Tibial artery (tissue), 4 donors: ENCODE results near the gene GRM5.

ENCODE experiments used
- DNase-seq, 2 donors: peaks; one replicate each; pipeline ENCODE4 v3.0.0-alpha.2; 2019
- H3K27ac ChIP-seq, 2 donors: fragments of 200-600 bp; sonication (generic) in 1 of 2; 1 replicate in 1 of 2; 2 replicates in 1 of 2; pipeline ENCODE4 v1.5.1; 2018 to 2019; ENCODE audit warnings: mild to moderate bottlenecking in 1 of 2
- H3K27me3 ChIP-seq, 2 donors: fragments of 200-600 bp; sonication (generic) in 1 of 2; one replicate each; pipeline versions ENCODE4 v1.5.1 to v1.6.0; 2016 to 2019
- H3K36me3 ChIP-seq, 3 donors: fragments of 200-600 bp; sonication (generic) in 2 of 3; one replicate each; pipeline ENCODE4 v1.5.1; 2016 to 2019; ENCODE audit warnings: mild to moderate bottlenecking in 2 of 3
- H3K4me1 ChIP-seq, 4 donors: fragments of 200-600 bp; sonication (generic) in 2 of 4; 1 replicate in 3 of 4; 2 replicates in 1 of 4; pipeline ENCODE4 v1.5.1; 2016 to 2019
- H3K4me3 ChIP-seq, 2 donors: fragments of 200-600 bp; sonication (generic) in 1 of 2; 1 replicate in 1 of 2; 2 replicates in 1 of 2; pipeline ENCODE4 v1.5.1; 2018 to 2019; ENCODE audit warnings: mild to moderate bottlenecking in 2 of 2
- H3K9me3 ChIP-seq, 3 donors: fragments of 200-600 bp; sonication (generic) in 1 of 3; one replicate each; pipeline ENCODE4 v1.5.1; 2016 to 2019
- intact Hi-C: fragments of 100-400 bp; cut with DNase I; formaldehyde crosslinking; loops from one replicate; pipeline ENCODE4 v1.15.0; 2023; ENCODE audit warnings: low total_unique reads
- TF ChIP-seq, protein P1 (sequence below), 2 experiments: fragments of 200-600 bp in 1 of 2; fragments of 450-650 bp in 1 of 2; IDR thresholded peaks; one replicate each; pipeline ENCODE4 v1.5.1; 2017 to 2019; ENCODE audit warnings: antibody characterized with exemption in 2 of 2, mild to moderate bottlenecking in 1 of 2, moderate library complexity in 1 of 2

Gene GRM5

DNA sequence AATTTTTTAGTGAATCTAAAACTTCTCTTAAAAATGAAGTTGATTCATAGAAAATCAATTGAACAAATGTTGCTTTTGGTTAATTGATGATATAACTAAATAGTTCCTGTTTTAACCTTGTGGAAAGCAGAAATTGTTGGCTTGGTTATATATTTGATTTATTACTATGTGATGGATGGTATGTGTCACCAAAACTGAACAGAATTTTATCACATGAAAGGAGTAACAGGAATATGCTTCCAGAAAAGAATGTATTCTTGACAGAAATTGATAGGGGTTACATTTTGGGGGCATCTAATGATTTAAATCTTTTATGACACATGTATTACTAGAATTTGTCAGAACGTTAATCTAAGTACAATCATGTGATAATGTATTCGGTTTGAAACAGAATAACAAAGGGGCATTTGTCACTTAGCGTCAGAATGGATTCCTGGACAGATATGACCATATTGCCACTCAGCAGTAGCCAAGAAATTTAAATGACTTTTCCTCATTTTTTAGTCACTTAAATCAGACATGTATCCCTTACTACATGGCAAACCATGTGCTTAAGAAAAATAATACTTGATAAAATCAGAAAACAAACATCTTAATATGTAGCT lies 295.2 kb downstream of the GRM5 start:
- DNase-seq: no peak
- Histone ChIP-seq H3K27ac (no peak overlapping the region), H3K9me3 (no peaks in the 10 kb centered on the region), H3K36me3 (no peaks in the 10 kb centered on the region), H3K4me1 (no peaks in the 10 kb centered on the region), H3K4me3 (no peak overlapping the region), H3K27me3 (no peaks in the 10 kb centered on the region)
- TF ChIP-seq, protein P1, sequence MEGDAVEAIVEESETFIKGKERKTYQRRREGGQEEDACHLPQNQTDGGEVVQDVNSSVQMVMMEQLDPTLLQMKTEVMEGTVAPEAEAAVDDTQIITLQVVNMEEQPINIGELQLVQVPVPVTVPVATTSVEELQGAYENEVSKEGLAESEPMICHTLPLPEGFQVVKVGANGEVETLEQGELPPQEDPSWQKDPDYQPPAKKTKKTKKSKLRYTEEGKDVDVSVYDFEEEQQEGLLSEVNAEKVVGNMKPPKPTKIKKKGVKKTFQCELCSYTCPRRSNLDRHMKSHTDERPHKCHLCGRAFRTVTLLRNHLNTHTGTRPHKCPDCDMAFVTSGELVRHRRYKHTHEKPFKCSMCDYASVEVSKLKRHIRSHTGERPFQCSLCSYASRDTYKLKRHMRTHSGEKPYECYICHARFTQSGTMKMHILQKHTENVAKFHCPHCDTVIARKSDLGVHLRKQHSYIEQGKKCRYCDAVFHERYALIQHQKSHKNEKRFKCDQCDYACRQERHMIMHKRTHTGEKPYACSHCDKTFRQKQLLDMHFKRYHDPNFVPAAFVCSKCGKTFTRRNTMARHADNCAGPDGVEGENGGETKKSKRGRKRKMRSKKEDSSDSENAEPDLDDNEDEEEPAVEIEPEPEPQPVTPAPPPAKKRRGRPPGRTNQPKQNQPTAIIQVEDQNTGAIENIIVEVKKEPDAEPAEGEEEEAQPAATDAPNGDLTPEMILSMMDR (IDR thresholded peaks at IDR 0.05): no peak
- intact Hi-C loops: no loop called here

DNA sequence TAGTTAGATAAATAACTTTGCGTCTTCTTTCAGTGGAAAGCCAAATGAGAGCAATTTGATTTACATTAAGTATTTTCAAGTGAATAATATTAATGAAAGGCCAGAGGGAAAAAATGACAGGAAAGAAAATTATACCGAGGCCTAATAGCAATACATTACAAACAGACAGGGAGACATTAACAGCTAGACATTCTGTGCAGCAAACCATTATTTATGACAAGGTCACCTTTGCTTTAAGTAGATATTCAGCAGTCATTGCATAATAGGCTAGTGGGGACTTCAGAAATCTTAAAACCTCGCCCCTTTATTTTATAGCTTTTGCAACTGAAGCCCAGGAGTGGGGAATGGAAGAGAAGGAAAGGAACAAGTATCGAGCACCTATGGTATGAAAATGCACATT lies 321.6 kb downstream of the GRM5 start:
- H3K27me3 ChIP-seq: no peaks in the 10 kb centered on the region
- no peak overlapping the region for H3K27ac ChIP-seq
- H3K4me3 ChIP-seq: no peak overlapping the region
- no peaks in the 10 kb centered on the region for H3K36me3 ChIP-seq
- H3K9me3 ChIP-seq: no peaks in the 10 kb centered on the region
- H3K4me1 ChIP-seq: no peaks in the 10 kb centered on the region
- no peak for DNase-seq
- intact Hi-C loops: no loop called here
- TF ChIP-seq, protein P1 (IDR thresholded peaks at IDR 0.05): no peak

DNA sequence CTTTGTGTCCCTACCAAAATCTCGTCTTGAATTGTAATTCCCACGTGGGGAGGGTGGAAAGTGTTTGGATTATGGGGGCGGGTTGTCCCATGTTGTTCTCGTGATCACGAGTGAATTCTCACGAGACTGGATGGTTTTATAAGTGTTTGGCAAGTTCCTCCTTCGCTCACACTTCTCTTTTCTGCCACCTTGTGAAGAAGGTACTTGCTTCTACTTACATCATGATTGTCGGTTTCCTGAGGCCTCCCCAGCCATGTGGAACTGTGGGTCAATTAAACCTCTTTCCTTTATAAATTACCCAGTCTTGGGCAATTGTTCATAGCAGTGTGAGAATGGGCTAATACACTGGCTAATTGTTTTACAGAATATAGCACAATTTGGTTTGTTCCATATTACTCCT lies 326.3 kb downstream of the GRM5 start:
- DNase-seq: no peak
- Histone ChIP-seq H3K27me3 (no peaks in the 10 kb centered on the region), H3K27ac (no peak overlapping the region), H3K9me3 (no peaks in the 10 kb centered on the region), H3K4me1 (no peaks in the 10 kb centered on the region), H3K4me3 (no peak overlapping the region), H3K36me3 (no peaks in the 10 kb centered on the region)
- TF ChIP-seq, protein P1 (IDR thresholded peaks at IDR 0.05): no peak
- intact Hi-C loops: no loop called here

DNA sequence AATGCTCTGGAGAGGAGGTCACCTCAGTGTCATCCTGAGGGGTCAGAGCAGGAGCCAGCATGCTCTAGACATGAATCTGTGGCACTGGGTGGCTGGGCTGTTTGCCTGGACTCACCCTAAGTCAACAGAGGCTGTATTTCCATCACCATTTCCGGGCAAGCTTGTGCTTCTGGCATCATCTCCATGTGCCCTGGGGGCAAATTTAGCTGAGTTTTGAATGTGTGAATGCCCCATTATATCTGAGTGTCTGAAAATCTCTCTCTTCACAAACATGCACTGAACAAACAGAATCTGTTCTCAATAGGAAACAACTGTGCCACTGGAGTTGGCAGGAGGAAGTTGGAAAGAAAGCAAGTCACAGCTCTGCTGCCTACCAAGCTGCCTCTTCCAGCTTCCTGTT lies 356.2 kb downstream of the GRM5 start:
- DNase-seq: no peak
- Histone ChIP-seq H3K36me3 (no peaks in the 10 kb centered on the region), H3K27ac (no peak overlapping the region), H3K4me3 (no peak overlapping the region), H3K27me3 (no peaks in the 10 kb centered on the region), H3K9me3 (no peaks in the 10 kb centered on the region), H3K4me1 (no peaks in the 10 kb centered on the region)
- TF ChIP-seq, protein P1 (IDR thresholded peaks at IDR 0.05): no peak
- intact Hi-C loops: no loop called here

DNA sequence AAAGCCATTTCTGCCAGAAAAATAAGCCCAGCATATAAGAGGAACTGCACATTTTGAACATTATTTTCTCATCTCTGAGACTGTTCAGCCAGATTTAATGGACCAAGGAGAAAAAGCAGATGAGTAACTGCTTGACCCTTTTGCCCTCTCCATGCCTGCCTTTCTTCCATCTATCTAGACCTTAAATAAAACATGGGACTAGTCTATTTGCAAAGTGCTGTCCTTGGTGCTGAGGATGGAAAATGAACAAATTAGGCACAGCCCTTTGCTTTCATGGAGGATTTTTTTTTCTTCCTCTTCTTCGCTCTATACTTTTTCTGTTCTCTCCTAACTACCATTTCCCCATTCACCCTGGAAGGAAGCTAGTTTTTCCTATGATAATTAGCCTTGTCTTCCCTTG lies 361.3 kb downstream of the GRM5 start:
- no peak overlapping the region for H3K27ac ChIP-seq
- H3K4me3 ChIP-seq: no peak overlapping the region
- TF ChIP-seq, protein P1 (IDR thresholded peaks at IDR 0.05): no peak
- no peaks in the 10 kb centered on the region for H3K4me1 ChIP-seq
- H3K36me3 ChIP-seq: no peaks in the 10 kb centered on the region
- DNase-seq: no peak
- no peaks in the 10 kb centered on the region for H3K9me3 ChIP-seq
- intact Hi-C loops: no loop called here
- H3K27me3 ChIP-seq: no peaks in the 10 kb centered on the region

DNA sequence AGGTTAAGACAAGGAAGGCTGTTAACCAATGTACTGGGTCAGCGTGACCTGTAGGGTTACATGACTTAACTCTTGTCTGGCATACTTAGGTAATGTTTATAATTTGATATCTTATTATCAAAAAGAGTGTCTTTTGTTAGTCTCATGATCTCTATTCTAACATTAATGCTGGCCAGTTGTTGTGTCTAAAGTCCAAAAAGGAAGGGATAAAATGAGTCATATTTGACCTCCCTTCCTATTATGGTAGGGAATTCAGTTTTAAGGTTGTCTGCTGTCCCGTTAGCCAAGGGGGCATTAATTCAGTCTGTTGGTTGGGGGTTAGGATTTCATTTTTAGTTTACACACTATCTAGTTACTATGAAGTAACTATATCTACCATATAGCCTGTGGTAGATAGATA lies 364.0 kb downstream of the GRM5 start:
- no peaks in the 10 kb centered on the region for H3K9me3 ChIP-seq
- no peaks in the 10 kb centered on the region for H3K36me3 ChIP-seq
- no peak overlapping the region for H3K4me3 ChIP-seq
- no peaks in the 10 kb centered on the region for H3K27me3 ChIP-seq
- H3K4me1 ChIP-seq: no peaks in the 10 kb centered on the region
- H3K27ac ChIP-seq: no peak overlapping the region
- TF ChIP-seq, protein P1 (IDR thresholded peaks at IDR 0.05): no peak
- intact Hi-C loops: no loop called here
- DNase-seq: no peak
